A549 (cell line): ENCODE data around the gene LARGE2. TPM values are rescaled to one million over a fixed set of nuclear protein-coding genes. Genes with fewer than 3 reads are reported as not detected.

Experiments
- ATAC-seq, 2 experiments: fragments of 200-7000 bp in 1 of 2; fragments of >200 bp in 1 of 2; cut with Nextera tagmentation in 1 of 2; cut with Tn5 transposase in 1 of 2; 3 replicates each; pipeline versions ENCODE4 v1.8.0 to v1.9.1; 2018 to 2020; ENCODE audit warnings: mild to moderate bottlenecking in 1 of 2, moderate library complexity in 1 of 2
- CTCF ChIA-PET: fragments of 300-600 bp; sonication (Branson Sonifier 250); formaldehyde crosslinking; extraction: SDS; loops from one replicate; lab custom pipeline; 2021; ENCODE audit warnings: antibody characterized with exemption, inconsistent platforms; lab: Yijun Ruan, JAX
- POLR2A ChIA-PET: fragments of 350-600 bp; formaldehyde crosslinking; extraction: SDS; loops from one replicate; lab custom pipeline; 2021; ENCODE audit warnings: antibody characterized with exemption, inconsistent platforms; lab: Yijun Ruan, JAX
- DNase-seq, 2 experiments: peaks; one replicate each; pipeline versions ENCODE4 v3.0.0 to v3.0.0-alpha.2; 2011 to 2016; ENCODE audit warnings: low read depth in 1 of 2, low spot score in 1 of 2
- FAIRE-seq: peaks from 2 replicates; lab custom pipeline; 2011; peaks lifted over from hg19 to GRCh38; lab: Jason Lieb, UNC
- H3K27ac ChIP-seq, 2 experiments: fragments of >200 bp; sonication (Bioruptor Twin); formaldehyde crosslinking; 3 replicates each; pipeline ENCODE4 v1.5.1; 2016 to 2017
- H3K4me1 ChIP-seq: fragments of >200 bp; sonication (Bioruptor Twin); formaldehyde crosslinking; 3 replicates; pipeline ENCODE4 v1.6.1; 2016
- H3K4me2 ChIP-seq: fragments of >200 bp; sonication (Bioruptor Twin); formaldehyde crosslinking; 3 replicates; pipeline ENCODE4 v1.6.1; 2016
- H3K4me3 ChIP-seq: fragments of >200 bp; sonication (Bioruptor Twin); formaldehyde crosslinking; 3 replicates; pipeline ENCODE4 v1.5.1; 2016
- H3K9me3 ChIP-seq: fragments of >200 bp; sonication (Bioruptor Twin); formaldehyde crosslinking; 3 replicates; pipeline ENCODE4 v1.6.1; 2016
- CBX2 ChIP-seq: fragments of 200-600 bp; sonication (generic); IDR thresholded peaks from 2 replicates; pipeline ENCODE4 v1.6.1; 2016; ENCODE audit warnings: low read depth, mild to moderate bottlenecking, borderline replicate concordance
- CHD2 ChIP-seq: fragments of 150-350 bp; IDR thresholded peaks from 2 replicates; pipeline ENCODE4 v1.6.1; 2014; ENCODE audit warnings: low read length; ENCODE audit not compliant: partially characterized antibody
- ESRRA ChIP-seq: fragments of 150-350 bp; IDR thresholded peaks from 2 replicates; pipeline ENCODE4 v1.6.1; 2014; ENCODE audit warnings: mild to moderate bottlenecking, low read length, borderline replicate concordance
- FOSL2 ChIP-seq, 2 experiments: fragments of 450-650 bp in 1 of 2; fragments of >200 bp in 1 of 2; sonication (Bioruptor Twin) in 1 of 2; formaldehyde crosslinking; IDR thresholded peaks; 2 replicates each; pipeline versions ENCODE4 v1.5.0 to v1.6.1; 2016 to 2020; ENCODE audit warnings: mild to moderate bottlenecking in 1 of 2, moderate library complexity in 1 of 2
- GATA3 ChIP-seq: IDR thresholded peaks from 2 replicates; pipeline ENCODE4 v1.6.1; 2012; ENCODE audit warnings: borderline replicate concordance
- HEYL ChIP-seq: fragments of 250-450 bp; sonication (Bioruptor Pico); IDR thresholded peaks from 2 replicates; pipeline ENCODE4 v1.8.0; 2021; ENCODE audit warnings: mild to moderate bottlenecking, moderate library complexity
- JUNB ChIP-seq: fragments of >200 bp; sonication (Bioruptor Twin); formaldehyde crosslinking; IDR thresholded peaks from 2 replicates; pipeline ENCODE4 v1.6.1; 2016
- MYC ChIP-seq: IDR thresholded peaks from 2 replicates; pipeline ENCODE4 v1.6.1; 2012; ENCODE audit warnings: mild to moderate bottlenecking, inconsistent platforms, low read length, improper control_type of control experiment, borderline replicate concordance
- NPAS2 ChIP-seq: fragments of 250-450 bp; sonication (Bioruptor Pico); IDR thresholded peaks from 2 replicates; pipeline ENCODE4 v1.8.0; 2022; ENCODE audit warnings: mild to moderate bottlenecking, moderate library complexity, borderline replicate concordance
- PHF8 ChIP-seq: fragments of 200-600 bp; sonication (generic); IDR thresholded peaks from 2 replicates; pipeline ENCODE4 v1.6.1; 2016; ENCODE audit warnings: low read depth, mild to moderate bottlenecking, antibody characterized with exemption, moderate library complexity, borderline replicate concordance
- RNF2 ChIP-seq: fragments of 200-600 bp; sonication (generic); IDR thresholded peaks from 2 replicates; pipeline ENCODE4 v1.6.1; 2016; ENCODE audit warnings: low read depth, mild to moderate bottlenecking, antibody characterized with exemption, moderate library complexity, borderline replicate concordance
- WGBS: methylation state at CpG from one replicate; pipeline ENCODE4 v1.1.6; 2017; ENCODE audit errors: missing lambda C conversion rate; 5-methylcytosine and 5-hydroxymethylcytosine counted together
- polyA plus RNA-seq, 4 experiments: library from polyadenylated mRNA; depleted of rRNA in 3 of 4; stranded (reverse); fragments of >200 nt; fragmentation: RNase III in 1 of 4; extraction: RNeasy Plus Mini Kit Qiagen cat#74134 plus additional on column Dnase treatment in 1 of 4; gene quantifications; 2 replicates in 3 of 4; 3 replicates in 1 of 4; pipeline ENCODE4 v1.2.3, GENCODE V29; 2011 to 2017
- TF ChIP-seq, protein P1 (sequence below): fragments of >200 bp; sonication (Bioruptor Twin); formaldehyde crosslinking; IDR thresholded peaks from 3 replicates; pipeline ENCODE4 v1.6.1; 2016
- TF ChIP-seq, protein P2 (sequence below): fragments of 250-450 bp; sonication (Bioruptor Pico); IDR thresholded peaks from 2 replicates; pipeline ENCODE4 v1.5.0; 2020; ENCODE audit warnings: low read depth, mild to moderate bottlenecking, moderate library complexity
- TF ChIP-seq, protein P3 (sequence below): fragments of 200-600 bp; sonication (generic); IDR thresholded peaks from 2 replicates; pipeline ENCODE4 v1.6.1; 2016; ENCODE audit warnings: antibody characterized with exemption, mild to moderate bottlenecking, moderate library complexity
- TF ChIP-seq, protein P4 (sequence below): IDR thresholded peaks from 2 replicates; pipeline ENCODE4 v1.6.1; 2012
- TF ChIP-seq, protein P5 (sequence below): fragments of >200 bp; sonication (Bioruptor Twin); formaldehyde crosslinking; IDR thresholded peaks from 2 replicates; pipeline ENCODE4 v1.6.1; 2016

LARGE2 gene
- polyA plus RNA-seq, 2 of the 4 experiments (the other 2 are of a cell fraction) = 0.97 to 2.3 TPM

DNA sequence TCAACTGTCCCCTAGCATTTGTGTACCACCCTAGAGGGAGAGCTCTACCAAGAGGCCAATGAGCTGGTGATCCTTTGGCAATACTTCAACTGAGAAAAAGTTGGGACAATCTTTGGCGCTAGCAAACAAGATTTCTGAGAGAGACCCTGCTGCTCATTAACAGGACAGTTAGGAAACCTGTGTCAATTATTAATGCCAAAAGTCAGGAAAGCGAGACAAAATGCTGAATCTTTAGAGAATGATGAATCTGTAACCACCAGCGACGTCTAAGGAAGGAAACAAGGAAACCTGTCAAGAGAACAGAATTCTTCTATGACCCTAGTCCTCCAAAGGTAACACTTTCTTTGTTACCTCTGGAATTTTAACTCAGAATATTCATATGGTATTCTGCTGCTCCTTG, 19.9 kb downstream of the LARGE2 start:
- CTCF ChIA-PET = interaction anchor here (0.9 to 2.3 kb wide), 7 partner anchors 12 to 100 kb away, joined by 3 to 10 read pairs (median 4); no protein-coding TSS in a partner anchor
- POLR2A ChIA-PET = no interaction called here
- ATAC-seq = no peak

DNA sequence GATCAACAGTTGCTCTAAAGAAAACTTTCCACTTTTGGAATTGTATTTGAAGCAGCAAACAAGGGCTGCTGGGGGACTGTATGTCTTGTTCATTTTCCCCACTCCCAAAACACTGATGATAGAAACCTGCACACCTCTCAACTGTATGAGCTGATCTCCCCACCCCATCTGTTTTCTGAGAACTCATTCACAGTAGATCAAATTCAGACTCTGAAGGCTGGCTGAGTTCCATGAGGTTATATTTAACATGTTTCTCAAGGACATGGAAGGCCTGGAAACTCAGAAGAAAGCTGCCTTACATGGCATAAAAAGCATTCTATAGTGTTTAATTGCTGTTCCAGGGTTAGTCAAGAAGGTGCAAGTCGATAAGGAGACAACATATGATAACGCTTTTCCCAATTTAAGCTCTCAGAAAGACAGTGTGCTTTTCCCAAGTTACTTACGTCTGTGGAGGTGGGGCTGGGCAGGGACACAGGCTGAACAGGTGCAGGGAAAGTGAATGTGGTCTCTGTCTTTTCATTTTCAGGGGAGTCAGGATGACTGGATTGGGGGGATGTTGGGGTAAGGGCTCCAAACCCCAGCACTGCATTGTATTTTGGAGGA, 23.0 kb downstream of the LARGE2 start:
- Histone ChIP-seq H3K4me1 (no peaks in the 10 kb centered on the region), H3K4me3 (no peak overlapping the region), H3K27ac (no peak overlapping the region), H3K9me3 (no peaks in the 10 kb centered on the region), H3K4me2 (no peak overlapping the region)
- CTCF ChIA-PET = interaction anchor here (1.3 to 1.4 kb wide), 2 partner anchors 20 to 61 kb away, joined by 4 read pairs; no protein-coding TSS in a partner anchor
- POLR2A ChIA-PET = no interaction called here
- TF ChIP-seq JUNB (no peak), HEYL (CRISPR knock-in tag) (no peak), CHD2 (no peak), CBX2 (no peak), MYC (no peak), NPAS2 (CRISPR knock-in tag) (no peak), GATA3 (no peak), ESRRA (no peak), RNF2 (no peak), FOSL2 (IDR thresholded peaks at IDR 0.05) (no peak), FOSL2 (CRISPR knock-in tag; IDR thresholded peaks at IDR 0.05) (no peak), PHF8 (no peak)
- TF ChIP-seq, protein P1, sequence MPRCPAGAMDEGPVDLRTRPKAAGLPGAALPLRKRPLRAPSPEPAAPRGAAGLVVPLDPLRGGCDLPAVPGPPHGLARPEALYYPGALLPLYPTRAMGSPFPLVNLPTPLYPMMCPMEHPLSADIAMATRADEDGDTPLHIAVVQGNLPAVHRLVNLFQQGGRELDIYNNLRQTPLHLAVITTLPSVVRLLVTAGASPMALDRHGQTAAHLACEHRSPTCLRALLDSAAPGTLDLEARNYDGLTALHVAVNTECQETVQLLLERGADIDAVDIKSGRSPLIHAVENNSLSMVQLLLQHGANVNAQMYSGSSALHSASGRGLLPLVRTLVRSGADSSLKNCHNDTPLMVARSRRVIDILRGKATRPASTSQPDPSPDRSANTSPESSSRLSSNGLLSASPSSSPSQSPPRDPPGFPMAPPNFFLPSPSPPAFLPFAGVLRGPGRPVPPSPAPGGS = no peak
- TF ChIP-seq, protein P2, sequence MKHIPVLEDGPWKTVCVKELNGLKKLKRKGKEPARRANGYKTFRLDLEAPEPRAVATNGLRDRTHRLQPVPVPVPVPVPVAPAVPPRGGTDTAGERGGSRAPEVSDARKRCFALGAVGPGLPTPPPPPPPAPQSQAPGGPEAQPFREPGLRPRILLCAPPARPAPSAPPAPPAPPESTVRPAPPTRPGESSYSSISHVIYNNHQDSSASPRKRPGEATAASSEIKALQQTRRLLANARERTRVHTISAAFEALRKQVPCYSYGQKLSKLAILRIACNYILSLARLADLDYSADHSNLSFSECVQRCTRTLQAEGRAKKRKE (CRISPR knock-in tag) = no peak
- TF ChIP-seq, protein P3, sequence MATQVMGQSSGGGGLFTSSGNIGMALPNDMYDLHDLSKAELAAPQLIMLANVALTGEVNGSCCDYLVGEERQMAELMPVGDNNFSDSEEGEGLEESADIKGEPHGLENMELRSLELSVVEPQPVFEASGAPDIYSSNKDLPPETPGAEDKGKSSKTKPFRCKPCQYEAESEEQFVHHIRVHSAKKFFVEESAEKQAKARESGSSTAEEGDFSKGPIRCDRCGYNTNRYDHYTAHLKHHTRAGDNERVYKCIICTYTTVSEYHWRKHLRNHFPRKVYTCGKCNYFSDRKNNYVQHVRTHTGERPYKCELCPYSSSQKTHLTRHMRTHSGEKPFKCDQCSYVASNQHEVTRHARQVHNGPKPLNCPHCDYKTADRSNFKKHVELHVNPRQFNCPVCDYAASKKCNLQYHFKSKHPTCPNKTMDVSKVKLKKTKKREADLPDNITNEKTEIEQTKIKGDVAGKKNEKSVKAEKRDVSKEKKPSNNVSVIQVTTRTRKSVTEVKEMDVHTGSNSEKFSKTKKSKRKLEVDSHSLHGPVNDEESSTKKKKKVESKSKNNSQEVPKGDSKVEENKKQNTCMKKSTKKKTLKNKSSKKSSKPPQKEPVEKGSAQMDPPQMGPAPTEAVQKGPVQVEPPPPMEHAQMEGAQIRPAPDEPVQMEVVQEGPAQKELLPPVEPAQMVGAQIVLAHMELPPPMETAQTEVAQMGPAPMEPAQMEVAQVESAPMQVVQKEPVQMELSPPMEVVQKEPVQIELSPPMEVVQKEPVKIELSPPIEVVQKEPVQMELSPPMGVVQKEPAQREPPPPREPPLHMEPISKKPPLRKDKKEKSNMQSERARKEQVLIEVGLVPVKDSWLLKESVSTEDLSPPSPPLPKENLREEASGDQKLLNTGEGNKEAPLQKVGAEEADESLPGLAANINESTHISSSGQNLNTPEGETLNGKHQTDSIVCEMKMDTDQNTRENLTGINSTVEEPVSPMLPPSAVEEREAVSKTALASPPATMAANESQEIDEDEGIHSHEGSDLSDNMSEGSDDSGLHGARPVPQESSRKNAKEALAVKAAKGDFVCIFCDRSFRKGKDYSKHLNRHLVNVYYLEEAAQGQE = no peak
- TF ChIP-seq, protein P4, sequence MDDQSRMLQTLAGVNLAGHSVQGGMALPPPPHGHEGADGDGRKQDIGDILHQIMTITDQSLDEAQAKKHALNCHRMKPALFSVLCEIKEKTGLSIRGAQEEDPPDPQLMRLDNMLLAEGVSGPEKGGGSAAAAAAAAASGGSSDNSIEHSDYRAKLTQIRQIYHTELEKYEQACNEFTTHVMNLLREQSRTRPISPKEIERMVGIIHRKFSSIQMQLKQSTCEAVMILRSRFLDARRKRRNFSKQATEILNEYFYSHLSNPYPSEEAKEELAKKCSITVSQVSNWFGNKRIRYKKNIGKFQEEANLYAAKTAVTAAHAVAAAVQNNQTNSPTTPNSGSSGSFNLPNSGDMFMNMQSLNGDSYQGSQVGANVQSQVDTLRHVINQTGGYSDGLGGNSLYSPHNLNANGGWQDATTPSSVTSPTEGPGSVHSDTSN = no peak
- TF ChIP-seq, protein P5, sequence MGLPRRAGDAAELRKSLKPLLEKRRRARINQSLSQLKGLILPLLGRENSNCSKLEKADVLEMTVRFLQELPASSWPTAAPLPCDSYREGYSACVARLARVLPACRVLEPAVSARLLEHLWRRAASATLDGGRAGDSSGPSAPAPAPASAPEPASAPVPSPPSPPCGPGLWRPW = no peak
- 86% methylated on average over 3 of the region's 3 CpGs for WGBS
- FAIRE-seq (no peak), ATAC-seq (no peak), DNase-seq (no peak)

More for the DNA sequence above, 19.9 kb downstream of the LARGE2 start:
- Histone ChIP-seq H3K9me3 (no peaks in the 10 kb centered on the region), H3K27ac (no peak overlapping the region), H3K4me3 (no peak overlapping the region), H3K4me1 (no peaks in the 10 kb centered on the region), H3K4me2 (no peak overlapping the region)
- DNase-seq = no peak
- WGBS = 92% methylated on average over 4 of the region's 4 CpGs
- TF ChIP-seq RNF2 = no peak
- FAIRE-seq = no peak
